ENCODE data around the gene SUPT5H. TPM values are rescaled to one million over a fixed set of nuclear protein-coding genes. Genes with fewer than 3 reads are reported as not detected.

SUPT5H gene
- total RNA-seq, 1 donor from 2014 or later: 79.9 TPM

DNA sequence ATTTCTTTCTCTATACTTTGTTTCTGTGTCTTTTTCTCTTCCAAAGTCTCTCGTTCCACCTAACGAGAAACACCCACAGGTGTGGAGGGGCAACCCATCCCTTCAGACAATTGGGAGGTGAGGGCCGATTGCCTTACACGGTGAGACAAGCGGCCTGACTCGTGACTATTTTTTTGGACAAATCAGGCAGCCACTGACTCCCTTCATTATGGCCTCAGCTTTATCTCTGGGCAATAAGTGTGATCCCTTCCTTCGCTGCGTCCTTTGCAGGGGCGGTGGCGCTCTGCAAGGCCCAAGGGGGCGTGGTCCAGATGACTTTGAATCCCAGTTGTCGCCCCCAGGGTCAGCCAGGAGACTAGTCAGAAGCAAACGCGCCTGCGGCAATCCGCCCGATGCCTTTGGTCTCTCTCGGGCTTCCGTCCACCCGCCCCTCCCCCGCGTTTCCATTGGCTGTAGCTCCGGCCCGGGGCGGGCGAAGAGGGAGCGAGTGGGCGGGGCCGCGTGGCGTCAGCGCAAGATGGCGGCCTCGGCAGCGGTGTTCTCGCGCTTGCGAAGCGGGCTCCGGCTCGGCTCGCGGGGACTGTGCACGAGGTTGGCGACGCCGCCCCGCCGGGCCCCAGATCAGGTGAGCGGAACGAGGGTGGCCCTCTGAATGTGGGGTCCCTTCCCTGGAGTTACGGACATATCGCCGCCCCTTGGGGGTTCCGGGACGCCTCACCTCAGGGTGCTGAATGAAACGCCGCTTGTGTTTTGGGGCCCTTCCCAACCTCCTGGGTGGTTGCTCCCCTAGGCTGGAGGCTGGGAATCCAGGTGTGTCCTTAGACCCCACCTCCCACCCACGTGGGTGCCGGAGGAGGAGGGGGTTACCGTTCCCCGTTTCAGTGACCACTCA lies 35.2 kb downstream of the SUPT5H start, which contains the start of gene TIMM50:
Gene TIMM50, plus strand, starts transcription at position 502 of the 892 bp plus-strand sequence. Its CDS starts 16 bp downstream, at position 518.
- DNase-seq (ENCODE audit: low spot score): peak; percentile 98
- intact Hi-C loops (cut with DNase I): loop anchor here (2.0 to 5.0 kb wide), 2 partner anchors 33 to 60 kb away; partner anchors contain the start of genes EID2 and SUPT5H

DNA sequence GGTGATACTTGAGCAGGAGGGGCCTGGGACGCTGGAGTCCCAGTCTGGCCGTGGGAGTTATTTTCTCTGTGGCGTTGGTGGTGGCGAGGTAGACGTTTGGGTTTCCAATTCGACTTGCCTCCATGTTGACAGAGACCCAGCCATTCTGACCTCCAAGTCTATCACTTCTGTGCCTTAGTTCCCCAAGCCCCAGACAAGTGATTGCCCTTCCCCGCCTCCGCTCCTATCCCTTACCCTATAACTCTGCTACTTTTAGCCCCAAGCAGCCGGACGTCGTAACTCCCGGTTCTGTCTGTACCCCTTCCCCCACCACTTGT lies 35.8 kb downstream of the SUPT5H start:
- DNase-seq (ENCODE audit: low spot score): no peak
- intact Hi-C loops (cut with DNase I): loop anchor here (2.0 to 5.0 kb wide), 2 partner anchors 34 to 60 kb away; partner anchors contain the start of genes EID2 and SUPT5H

DNA sequence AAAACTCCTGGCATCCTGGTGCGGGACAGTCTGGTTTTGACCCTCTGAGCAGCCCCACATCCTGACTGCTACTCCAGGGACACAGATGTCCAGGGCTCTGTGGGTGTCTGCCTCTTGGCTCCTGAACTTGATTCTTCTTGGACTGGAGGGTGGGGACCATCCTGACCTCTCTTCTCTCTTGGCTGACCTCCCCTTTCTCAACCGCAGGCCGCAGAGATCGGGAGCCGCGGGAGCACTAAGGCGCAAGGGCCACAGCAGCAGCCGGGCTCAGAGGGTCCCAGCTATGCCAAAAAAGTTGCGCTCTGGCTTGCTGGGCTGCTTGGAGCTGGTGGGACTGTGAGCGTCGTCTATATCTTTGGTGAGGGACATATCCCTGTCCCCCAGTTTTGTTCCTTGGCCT lies 36.3 kb downstream of the SUPT5H start:
- intact Hi-C loops (cut with DNase I): loop anchor here (2.0 to 5.0 kb wide), 2 partner anchors 34 to 59 kb away; partner anchors contain the start of genes EID2 and SUPT5H
- no peak for DNase-seq (ENCODE audit: low spot score)

DNA sequence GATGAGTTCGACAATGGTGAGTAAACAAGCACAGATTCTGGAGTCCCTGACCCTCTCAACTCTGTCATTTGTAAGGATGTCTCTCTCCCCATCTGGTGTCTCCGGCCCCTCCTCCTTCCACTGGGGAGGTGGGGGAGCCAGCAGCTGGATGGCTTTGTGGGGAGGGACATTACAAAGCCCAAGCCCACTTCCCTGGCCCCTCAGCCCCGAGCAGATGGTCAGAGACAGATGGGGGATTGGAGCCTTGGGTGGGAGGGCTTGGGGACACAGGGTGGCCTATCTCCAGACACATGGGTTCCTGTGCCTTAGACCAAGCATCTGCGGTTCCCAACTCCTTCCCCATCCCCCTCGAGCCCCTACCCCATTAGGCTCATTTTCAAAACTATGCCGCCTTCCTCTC lies 37.8 kb downstream of the SUPT5H start:
- intact Hi-C loops (cut with DNase I): loop anchor here (5.0 kb wide), 1 partner anchor 36 kb away; the partner anchor contains the start of gene SUPT5H
- no peak for DNase-seq (ENCODE audit: low spot score)

DNA sequence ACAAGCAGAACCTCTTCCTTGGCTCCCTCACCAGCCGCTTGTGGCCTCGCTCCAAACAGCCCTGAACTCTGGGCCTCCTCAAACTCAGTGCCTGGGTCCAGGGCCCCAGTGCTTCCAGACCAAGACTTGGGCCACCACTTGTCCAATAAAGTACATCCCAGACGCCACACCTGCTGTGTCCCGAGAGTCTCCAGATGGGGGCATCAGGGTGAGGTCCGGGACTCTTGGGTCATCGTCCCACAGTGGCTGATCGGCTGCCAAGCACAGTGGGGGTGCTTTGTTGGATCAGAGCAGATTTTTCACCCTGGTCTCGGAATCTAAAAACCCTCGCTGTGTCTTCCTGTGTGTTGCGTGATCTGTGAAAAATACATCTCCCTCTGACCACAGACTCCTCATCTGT lies 44.4 kb downstream of the SUPT5H start:
- no peak for DNase-seq (ENCODE audit: low spot score)
- intact Hi-C loops (cut with DNase I): no loop called here

DNA sequence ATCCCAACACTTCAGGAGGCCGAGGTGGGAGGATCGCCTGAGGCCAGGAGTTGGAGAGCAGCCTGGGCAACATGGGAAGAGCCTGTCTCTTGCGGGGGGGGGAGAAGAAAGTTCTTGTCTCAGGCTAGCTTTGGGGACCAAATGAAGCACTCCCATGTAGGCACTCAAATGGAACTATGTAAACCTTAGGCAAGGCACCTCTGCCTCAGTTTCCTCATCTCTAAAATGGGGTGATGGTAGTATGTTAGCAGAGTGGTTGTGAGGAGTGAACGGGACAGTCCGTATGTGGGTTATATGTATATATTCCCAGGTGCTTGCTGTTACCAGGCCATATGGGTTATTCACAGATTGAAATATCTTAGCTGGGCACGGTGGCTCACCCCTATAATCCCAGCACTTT lies 46.8 kb downstream of the SUPT5H start:
- no peak for DNase-seq (ENCODE audit: low spot score)
- intact Hi-C loops (cut with DNase I): no loop called here

DNA sequence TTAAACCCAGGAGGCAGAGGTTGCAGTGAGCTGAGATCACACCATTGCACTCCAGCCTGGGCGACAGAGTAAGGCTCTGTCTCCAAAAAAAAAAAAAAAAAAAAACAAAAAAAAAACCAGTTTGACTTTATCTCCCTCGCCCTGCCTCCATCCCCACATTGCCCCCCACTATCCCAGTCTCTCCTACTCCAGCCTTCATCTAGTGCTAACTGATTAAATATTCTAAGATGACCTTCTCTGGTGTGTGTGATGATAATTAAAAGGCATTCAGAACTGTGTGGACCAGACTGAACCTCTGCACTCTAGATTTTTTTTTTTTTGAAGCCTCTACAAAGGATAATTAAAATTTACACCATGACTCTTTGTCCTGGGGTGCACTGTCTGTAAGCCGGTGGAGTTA lies 47.4 kb downstream of the SUPT5H start:
- intact Hi-C loops (cut with DNase I): no loop called here
- DNase-seq (ENCODE audit: low spot score): no peak

DNA sequence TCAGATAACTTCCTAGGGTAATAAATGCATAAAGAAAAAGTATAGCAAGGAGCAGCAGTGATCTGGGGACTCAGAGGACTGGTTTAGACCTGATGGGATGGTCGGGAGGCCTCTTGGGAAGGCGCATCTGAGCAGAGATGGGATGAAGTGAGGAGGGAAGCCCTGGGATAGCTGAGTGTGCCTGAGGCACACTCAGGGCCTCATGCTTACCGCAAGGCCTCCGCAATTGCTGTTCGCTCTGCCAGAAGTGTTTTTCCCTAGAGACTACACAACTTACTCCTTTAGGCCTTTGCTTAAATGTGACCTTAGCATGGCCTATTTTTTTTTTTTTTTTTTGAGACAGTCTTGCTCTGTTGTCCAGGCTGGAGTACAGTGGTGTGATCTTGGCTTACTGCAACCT lies 49.3 kb downstream of the SUPT5H start:
- DNase-seq (ENCODE audit: low spot score): no peak
- intact Hi-C loops (cut with DNase I): loop anchor here (5.0 kb wide), 1 partner anchor 38 kb away; the partner anchor contains the start of gene EID2B

DNA sequence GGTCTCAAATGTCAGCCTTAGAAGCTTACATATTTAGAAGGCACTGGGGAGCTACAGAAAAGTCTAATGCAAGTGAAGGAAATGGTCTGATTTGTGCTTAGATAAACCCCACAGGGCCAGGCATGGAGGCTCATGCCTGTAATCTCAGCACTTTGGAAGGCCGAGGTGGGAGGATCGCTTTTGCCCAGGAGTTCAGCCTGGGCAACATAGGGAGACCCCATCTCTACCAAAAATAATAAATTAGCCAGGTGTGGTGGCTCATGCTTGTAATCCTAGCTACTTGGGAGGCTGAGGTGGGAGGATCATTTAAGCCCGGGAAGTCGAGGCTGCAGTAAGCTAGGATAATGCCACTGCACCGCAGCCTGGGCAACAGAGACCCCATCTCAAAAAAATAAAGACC lies 50.7 kb downstream of the SUPT5H start:
- no peak for DNase-seq (ENCODE audit: low spot score)
- intact Hi-C loops (cut with DNase I): loop anchor here (5.0 kb wide), 1 partner anchor 36 kb away; the partner anchor contains the start of gene EID2B

DNA sequence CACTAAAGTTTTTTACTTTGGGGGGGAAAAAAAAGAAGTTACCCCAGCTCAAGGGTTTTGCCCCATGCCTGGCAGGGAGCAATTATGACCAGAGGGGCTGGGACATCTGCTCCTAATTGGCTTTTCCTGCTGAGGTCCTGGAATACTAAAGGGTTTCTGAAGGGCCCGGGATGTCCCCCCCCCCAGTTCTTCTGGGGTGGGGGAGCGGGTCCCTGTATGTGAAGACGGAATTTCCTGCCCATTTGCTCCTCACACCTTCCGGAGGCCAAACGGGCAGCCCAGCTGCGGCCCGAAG lies 52.3 kb downstream of the SUPT5H start:
- DNase-seq (ENCODE audit: low spot score): no peak

DNA sequence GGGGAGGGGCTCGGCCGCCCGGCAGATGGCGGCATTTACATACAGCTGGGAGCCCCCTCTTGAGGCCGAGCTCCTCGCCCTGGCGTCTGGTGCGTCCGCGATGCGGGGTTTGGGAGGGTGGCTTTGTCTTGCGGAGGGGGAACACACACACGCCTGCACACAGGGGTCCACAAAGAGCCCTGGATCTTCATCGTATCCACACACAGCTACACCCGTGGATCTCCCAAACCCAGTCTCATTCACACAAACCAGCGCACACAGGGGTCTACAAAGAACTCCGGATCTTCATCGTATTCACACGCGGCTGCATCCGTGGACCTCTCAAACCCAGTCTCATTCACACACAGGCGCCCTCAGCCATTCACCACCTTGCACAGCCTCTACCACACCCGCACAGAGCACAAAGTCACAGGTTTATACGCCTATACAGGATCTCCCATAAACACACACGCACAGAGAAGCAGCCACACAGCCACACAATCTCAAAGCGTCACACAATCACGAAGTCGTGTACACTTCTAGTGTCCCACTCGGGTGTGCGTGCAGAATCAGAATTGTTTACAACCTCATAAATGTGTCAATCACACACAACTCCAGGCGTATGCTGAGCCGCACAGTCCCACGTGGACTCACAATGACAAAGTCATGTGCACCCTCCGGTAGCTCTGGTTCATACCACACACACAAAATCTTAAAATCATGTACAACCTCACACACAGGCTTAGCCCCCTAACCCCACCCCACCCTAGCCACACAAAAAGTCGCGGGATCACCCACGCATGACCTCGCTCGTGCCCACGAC lies 52.8 kb downstream of the SUPT5H start:
- no peak for DNase-seq (ENCODE audit: low spot score)
- intact Hi-C loops (cut with DNase I): loop anchor here (5.0 kb wide), 1 partner anchor 34 kb away; the partner anchor contains the start of gene EID2B

More for the DNA sequence above, 52.3 kb downstream of the SUPT5H start:
- intact Hi-C loops (cut with DNase I): loop anchor here (5.0 kb wide), 1 partner anchor 35 kb away; the partner anchor contains the start of gene EID2B

DNA sequence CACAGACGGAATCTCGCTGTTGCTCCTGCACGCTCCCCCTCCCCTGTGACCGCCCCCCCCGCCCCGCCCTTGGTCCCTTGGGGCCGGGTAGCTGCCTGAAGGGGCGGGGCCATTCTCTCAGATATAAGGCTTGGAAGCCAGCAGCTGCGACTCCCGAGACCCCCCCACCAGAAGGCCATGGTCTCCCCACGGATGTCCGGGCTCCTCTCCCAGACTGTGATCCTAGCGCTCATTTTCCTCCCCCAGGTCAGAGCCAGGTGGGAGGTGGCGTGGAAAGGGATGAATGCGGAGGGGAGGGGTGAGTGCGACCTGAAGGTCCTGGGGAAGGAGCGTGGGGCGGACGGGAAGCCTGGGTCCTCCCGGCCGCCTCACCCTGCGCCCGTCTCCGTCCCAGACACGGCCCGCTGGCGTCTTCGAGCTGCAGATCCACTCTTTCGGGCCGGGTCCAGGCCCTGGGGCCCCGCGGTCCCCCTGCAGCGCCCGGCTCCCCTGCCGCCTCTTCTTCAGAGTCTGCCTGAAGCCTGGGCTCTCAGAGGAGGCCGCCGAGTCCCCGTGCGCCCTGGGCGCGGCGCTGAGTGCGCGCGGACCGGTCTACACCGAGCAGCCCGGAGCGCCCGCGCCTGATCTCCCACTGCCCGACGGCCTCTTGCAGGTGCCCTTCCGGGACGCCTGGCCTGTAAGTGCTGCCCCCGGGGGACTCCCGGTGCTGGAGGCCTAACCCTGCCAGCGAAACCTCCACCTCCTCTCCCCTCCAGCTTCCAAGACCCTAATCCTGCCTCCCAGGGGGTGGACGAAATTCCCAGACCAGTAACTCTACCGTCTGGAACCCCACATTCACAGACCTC lies 53.6 kb downstream of the SUPT5H start, which contains the start of gene DLL3:
Gene DLL3, plus strand, starts transcription at position 150 of the 845 bp plus-strand sequence. Its CDS starts 28 bp downstream, at position 178.
- DNase-seq (ENCODE audit: low spot score): no peak
- intact Hi-C loops (cut with DNase I): loop anchor here (5.0 kb wide), 1 partner anchor 33 kb away; the partner anchor contains the start of gene EID2B

DNA sequence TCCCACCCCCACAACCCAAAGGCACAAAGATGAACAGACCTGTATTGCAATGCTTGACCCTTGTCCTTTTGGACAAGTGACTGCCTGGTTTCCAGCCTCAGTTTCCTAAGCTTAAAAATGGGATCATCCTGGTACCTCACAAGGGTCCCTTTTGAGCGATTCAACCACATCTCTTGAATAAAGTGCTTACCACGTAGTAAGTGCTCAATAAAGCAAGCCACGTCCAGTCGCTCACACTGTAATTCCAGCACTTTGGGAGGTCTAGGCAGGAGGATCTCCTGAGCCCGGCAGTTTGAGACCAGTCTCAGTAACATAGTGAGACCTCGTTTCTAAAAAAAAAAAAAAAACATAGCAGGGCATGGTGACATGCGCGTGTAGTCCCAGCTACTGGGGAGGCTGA lies 54.5 kb downstream of the SUPT5H start:
- intact Hi-C loops (cut with DNase I): loop anchor here (5.0 kb wide), 1 partner anchor 32 kb away; the partner anchor contains the start of gene EID2B
- no peak for DNase-seq (ENCODE audit: low spot score)

DNA sequence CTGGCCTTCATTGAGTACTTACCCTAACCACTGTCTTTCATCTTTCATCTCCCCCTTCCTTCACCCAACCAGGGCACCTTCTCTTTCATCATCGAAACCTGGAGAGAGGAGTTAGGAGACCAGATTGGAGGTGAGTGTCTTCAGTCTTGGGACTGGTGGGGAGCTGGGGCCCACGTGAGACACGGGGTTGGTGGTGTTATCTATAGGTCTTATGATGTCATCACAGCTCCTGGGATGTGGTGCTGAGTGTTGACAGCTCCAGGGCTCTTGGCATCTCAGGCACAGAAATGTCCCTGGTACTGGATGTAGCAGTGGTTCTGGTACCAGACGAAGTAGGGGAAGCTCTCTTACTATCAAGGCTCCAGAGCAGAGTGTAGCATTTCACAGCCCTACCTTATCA lies 55.2 kb downstream of the SUPT5H start:
- DNase-seq (ENCODE audit: low spot score): no peak
- intact Hi-C loops (cut with DNase I): no loop called here

DNA sequence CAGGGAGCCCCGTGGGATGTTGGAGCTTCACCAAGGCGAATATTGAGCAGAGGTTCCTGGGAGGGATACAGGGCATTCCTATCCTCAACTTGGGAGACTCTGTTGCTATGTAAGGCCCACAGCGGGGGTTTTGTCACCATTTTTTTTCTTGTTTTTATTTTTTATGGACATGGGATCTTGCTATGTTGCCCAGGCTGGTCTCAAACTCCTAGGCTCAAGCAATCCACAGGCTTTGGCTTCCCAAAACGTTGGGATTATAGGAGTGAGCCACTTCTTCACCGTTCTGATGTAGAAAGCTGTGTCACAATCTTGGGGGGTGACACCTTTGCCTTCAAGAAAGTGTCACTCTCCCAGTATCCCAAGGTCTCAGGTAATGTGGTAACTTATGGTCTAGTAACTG lies 56.0 kb downstream of the SUPT5H start:
- intact Hi-C loops (cut with DNase I): no loop called here

DNA sequence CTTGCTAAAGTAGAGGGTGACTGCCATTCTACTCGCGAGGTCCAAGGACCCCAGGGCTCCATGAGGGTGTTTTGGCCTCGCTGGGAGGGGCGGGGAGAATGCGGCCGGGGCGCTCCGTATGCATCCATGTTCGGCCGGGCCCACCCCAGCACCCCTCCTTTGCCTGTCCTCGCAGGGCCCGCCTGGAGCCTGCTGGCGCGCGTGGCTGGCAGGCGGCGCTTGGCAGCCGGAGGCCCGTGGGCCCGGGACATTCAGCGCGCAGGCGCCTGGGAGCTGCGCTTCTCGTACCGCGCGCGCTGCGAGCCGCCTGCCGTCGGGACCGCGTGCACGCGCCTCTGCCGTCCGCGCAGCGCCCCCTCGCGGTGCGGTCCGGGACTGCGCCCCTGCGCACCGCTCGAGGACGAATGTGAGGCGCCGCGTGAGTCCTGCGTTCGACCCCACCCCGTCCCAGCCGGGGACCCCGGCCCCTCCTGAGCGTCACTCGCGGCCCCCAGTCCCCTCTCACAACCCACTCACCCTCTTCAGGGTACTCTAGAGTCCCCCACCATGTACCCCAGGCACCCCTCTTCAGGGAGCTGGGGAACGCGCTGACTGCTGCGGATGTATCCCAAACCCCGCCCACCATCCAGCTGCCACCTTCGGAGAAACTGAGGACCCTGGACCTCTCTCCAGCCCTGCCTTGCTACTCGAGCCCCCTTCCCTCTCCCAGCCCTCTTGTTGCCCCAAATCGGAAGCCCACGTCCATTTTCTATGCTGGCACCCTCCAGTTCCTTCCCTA lies 57.4 kb downstream of the SUPT5H start:
- no peak for DNase-seq (ENCODE audit: low spot score)
- intact Hi-C loops (cut with DNase I): no loop called here

More for the DNA sequence above, 56.0 kb downstream of the SUPT5H start:
- no peak for DNase-seq (ENCODE audit: low spot score)

DNA sequence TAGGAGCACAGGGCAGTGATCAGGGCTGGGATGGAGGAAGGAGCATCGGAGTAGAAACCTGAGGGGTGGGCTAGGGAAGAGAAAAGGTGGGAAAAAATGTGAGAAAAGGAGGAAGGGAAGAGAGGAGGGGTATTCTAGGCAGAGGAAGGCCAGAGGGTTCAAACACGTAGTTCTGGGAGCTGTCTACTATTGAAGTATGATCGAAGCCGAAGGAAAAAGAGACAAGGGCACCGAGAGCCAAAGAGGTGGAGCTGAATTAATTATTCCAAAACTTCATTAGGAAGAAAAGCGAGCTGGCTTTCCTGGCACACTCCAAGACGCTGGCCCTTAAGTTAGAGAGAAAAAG lies 61.2 kb downstream of the SUPT5H start:
- intact Hi-C loops (cut with DNase I): no loop called here

DNA sequence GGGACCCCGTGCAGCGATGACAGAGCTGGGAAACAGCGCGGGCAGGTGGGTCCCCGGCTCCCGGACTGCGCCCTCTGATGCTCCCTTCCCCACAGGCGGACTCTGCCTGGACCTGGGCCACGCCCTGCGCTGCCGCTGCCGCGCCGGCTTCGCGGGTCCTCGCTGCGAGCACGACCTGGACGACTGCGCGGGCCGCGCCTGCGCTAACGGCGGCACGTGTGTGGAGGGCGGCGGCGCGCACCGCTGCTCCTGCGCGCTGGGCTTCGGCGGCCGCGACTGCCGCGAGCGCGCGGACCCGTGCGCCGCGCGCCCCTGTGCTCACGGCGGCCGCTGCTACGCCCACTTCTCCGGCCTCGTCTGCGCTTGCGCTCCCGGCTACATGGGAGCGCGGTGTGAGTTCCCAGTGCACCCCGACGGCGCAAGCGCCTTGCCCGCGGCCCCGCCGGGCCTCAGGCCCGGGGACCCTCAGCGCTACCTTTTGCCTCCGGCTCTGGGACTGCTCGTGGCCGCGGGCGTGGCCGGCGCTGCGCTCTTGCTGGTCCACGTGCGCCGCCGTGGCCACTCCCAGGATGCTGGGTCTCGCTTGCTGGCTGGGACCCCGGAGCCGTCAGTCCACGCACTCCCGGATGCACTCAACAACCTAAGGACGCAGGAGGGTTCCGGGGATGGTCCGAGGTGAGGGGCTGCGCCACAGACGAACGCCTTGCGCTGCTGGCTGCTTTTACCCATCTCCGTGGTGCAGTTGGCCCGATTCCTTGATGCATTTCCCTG lies 61.7 kb downstream of the SUPT5H start:
- intact Hi-C loops (cut with DNase I): no loop called here
- DNase-seq (ENCODE audit: low spot score): no peak

More for the DNA sequence above, 61.2 kb downstream of the SUPT5H start:
- DNase-seq (ENCODE audit: low spot score): no peak

Measured in cardiac septum (tissue), 1 donor.